ENCODE results near the gene ARID3A. TPM values are rescaled to one million over a fixed set of nuclear protein-coding genes. Genes with fewer than 3 reads are reported as not detected.

The ARID3A gene
- total RNA-seq, 1 experiment from 2014 or later = 10.2 TPM

DNA sequence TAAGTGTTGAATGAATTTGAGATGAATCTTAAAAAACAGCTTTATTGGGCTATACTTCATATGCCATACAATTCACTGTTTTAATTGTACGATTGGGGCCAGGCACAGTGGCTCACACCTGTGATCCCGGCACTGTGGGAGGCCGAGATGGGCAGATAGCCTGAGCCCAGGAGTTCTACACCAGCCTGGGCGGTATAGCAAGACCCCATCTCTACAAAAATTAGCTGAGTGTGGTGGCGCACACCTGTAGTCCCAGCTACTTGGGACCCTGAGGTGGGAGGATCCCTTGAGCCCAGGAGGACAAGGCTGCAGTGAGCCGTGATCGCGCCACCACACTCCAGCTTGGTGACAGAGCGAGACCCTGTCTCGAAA lies 10.3 kb downstream of the ARID3A start:
- intact Hi-C loops (cut with micrococcal nuclease) = no loop called here
- no peaks in the 10 kb centered on the region for H3K9me3 Mint-ChIP-seq (ENCODE audit: unreplicated experiment)
- peaks cover 22% of the 10 kb centered on the region for H3K36me3 Mint-ChIP-seq (ENCODE audit: insufficient read depth, unreplicated experiment)
- no TSS peak for BruUV-seq (replicated peaks)
- no peak for DNase-seq (ENCODE audit: unreplicated experiment)
- no peak overlapping the region for H3K4me3 Mint-ChIP-seq (ENCODE audit: unreplicated experiment)
- no peaks in the 10 kb centered on the region for H3K27me3 Mint-ChIP-seq (ENCODE audit: insufficient read depth, unreplicated experiment)
- ChIA-PET CTCF (interaction anchor here (0.7 to 1.6 kb wide), 2 partner anchors 13 to 35 kb away, joined by 3 to 4 read pairs; no protein-coding TSS in a partner anchor), POLR2A (interaction anchor here (1.0 kb wide), 1 partner anchor 13 kb away, joined by 3 read pairs; no protein-coding TSS in a partner anchor)
- peaks cover 26% of the 10 kb centered on the region for H3K4me1 Mint-ChIP-seq (ENCODE audit: insufficient read depth, unreplicated experiment)
- TF ChIP-seq, protein P1, sequence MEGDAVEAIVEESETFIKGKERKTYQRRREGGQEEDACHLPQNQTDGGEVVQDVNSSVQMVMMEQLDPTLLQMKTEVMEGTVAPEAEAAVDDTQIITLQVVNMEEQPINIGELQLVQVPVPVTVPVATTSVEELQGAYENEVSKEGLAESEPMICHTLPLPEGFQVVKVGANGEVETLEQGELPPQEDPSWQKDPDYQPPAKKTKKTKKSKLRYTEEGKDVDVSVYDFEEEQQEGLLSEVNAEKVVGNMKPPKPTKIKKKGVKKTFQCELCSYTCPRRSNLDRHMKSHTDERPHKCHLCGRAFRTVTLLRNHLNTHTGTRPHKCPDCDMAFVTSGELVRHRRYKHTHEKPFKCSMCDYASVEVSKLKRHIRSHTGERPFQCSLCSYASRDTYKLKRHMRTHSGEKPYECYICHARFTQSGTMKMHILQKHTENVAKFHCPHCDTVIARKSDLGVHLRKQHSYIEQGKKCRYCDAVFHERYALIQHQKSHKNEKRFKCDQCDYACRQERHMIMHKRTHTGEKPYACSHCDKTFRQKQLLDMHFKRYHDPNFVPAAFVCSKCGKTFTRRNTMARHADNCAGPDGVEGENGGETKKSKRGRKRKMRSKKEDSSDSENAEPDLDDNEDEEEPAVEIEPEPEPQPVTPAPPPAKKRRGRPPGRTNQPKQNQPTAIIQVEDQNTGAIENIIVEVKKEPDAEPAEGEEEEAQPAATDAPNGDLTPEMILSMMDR (IDR thresholded peaks at IDR 0.05; ENCODE audit: unreplicated experiment) = no peak
- H3K27ac Mint-ChIP-seq (ENCODE audit: low read depth, unreplicated experiment) = no peak overlapping the region

GRCh38 chr19:937259-937694 lies 11.4 kb downstream of the ARID3A start:
- no TSS peak for BruUV-seq (replicated peaks)
- H3K27ac Mint-ChIP-seq (ENCODE audit: low read depth, unreplicated experiment) = no peak overlapping the region
- TF ChIP-seq, protein P1 (IDR thresholded peaks at IDR 0.05; ENCODE audit: unreplicated experiment) = no peak
- H3K9me3 Mint-ChIP-seq (ENCODE audit: unreplicated experiment) = no peaks in the 10 kb centered on the region
- H3K36me3 Mint-ChIP-seq (ENCODE audit: insufficient read depth, unreplicated experiment) = peaks cover 19% of the 10 kb centered on the region
- CTCF ChIA-PET = interaction anchor here (1.2 kb wide), 1 partner anchor 257 kb away, joined by 3 read pairs; no protein-coding TSS in a partner anchor
- no peak for DNase-seq (ENCODE audit: unreplicated experiment)
- H3K4me3 Mint-ChIP-seq (ENCODE audit: unreplicated experiment) = no peak overlapping the region
- H3K27me3 Mint-ChIP-seq (ENCODE audit: insufficient read depth, unreplicated experiment) = no peaks in the 10 kb centered on the region
- POLR2A ChIA-PET = interaction anchor here (0.9 kb wide), 1 partner anchor 313 kb away, joined by 3 read pairs; no protein-coding TSS in a partner anchor
- intact Hi-C loops (cut with micrococcal nuclease) = no loop called here
- H3K4me1 Mint-ChIP-seq (ENCODE audit: insufficient read depth, unreplicated experiment) = peaks cover 29% of the 10 kb centered on the region

DNA sequence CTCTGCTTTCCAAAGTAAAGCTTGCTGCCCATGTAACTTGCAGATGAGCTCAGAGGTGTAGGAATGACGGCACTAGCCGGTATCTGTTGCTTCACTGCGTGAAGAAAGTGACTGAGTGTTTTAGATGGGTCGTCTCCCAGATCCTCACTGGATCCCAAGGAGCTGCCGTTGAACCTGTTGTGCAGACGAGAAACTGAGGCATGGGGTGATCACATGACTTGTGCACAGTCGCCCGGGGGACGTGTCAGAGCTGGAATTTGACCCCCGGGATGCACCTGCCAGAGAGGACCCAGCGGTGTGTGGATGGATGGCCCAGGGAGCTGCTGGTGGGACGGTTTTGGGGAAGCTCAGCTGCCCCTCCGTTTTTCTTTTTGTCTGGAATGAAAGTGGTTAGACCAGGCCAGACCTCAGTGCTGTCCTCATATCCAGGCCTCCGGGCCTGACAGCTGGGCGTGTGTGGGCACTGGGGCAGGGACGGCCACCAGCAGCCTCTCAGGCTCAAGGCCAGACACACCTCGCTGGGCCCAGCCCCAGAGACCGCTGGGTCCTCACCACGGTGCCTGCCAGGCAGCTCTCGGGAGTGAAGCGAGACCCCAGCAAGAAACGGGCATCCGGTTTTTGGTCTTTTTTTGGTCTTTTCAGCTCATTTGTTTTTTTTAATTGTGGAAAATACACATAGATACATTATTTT lies 12.5 kb downstream of the ARID3A start:
- Mint-ChIP-seq H3K27me3 (ENCODE audit: insufficient read depth, unreplicated experiment) (no peaks in the 10 kb centered on the region), H3K9me3 (ENCODE audit: unreplicated experiment) (no peaks in the 10 kb centered on the region), H3K4me1 (ENCODE audit: insufficient read depth, unreplicated experiment) (peaks cover 20% of the 10 kb centered on the region), H3K4me3 (ENCODE audit: unreplicated experiment) (no peak overlapping the region), H3K27ac (ENCODE audit: low read depth, unreplicated experiment) (no peak overlapping the region), H3K36me3 (ENCODE audit: insufficient read depth, unreplicated experiment) (peaks cover 18% of the 10 kb centered on the region)
- DNase-seq (ENCODE audit: unreplicated experiment) = no peak
- BruUV-seq (replicated peaks) = no TSS peak
- CTCF ChIA-PET = interaction anchor here (0.7 to 3.0 kb wide), 4 partner anchors 15 to 256 kb away, joined by 3 to 9 read pairs (median 4); no protein-coding TSS in a partner anchor
- TF ChIP-seq, protein P1 (IDR thresholded peaks at IDR 0.05; ENCODE audit: unreplicated experiment) = no peak
- intact Hi-C loops (cut with micrococcal nuclease) = no loop called here
- POLR2A ChIA-PET = interaction anchor here (0.6 to 1.0 kb wide), 5 partner anchors 8 to 312 kb away, joined by 3 to 4 read pairs (median 3); no protein-coding TSS in a partner anchor

- Mint-ChIP-seq H3K36me3 (ENCODE audit: insufficient read depth, unreplicated experiment) (peaks cover 18% of the 10 kb centered on the region), H3K27ac (ENCODE audit: low read depth, unreplicated experiment) (no peak overlapping the region), H3K27me3 (ENCODE audit: insufficient read depth, unreplicated experiment) (no peaks in the 10 kb centered on the region), H3K4me1 (ENCODE audit: insufficient read depth, unreplicated experiment) (peaks cover 15% of the 10 kb centered on the region), H3K4me3 (ENCODE audit: unreplicated experiment) (no peak overlapping the region), H3K9me3 (ENCODE audit: unreplicated experiment) (no peaks in the 10 kb centered on the region)
- POLR2A ChIA-PET = interaction anchor here (0.7 kb wide), 1 partner anchor 44 kb away, joined by 3 read pairs; no protein-coding TSS in a partner anchor
- CTCF ChIA-PET = interaction anchor here (3.0 kb wide), 1 partner anchor 31 kb away, joined by 9 read pairs; no protein-coding TSS in a partner anchor
- intact Hi-C loops (cut with micrococcal nuclease) = no loop called here
- no peak for DNase-seq (ENCODE audit: unreplicated experiment)
- BruUV-seq (replicated peaks) = no TSS peak
- TF ChIP-seq, protein P1 (IDR thresholded peaks at IDR 0.05; ENCODE audit: unreplicated experiment) = no peak
Measured at GRCh38 chr19:939439-939838, 13.6 kb downstream of the ARID3A start.
